Activated naive CD4-positive, alpha-beta T cell treated with anti-CD3 and anti-CD28 coated beads, Interleukin-2, amount 10 ng/mL, durations not matched to agents 7 days and 5 days (primary cell): ENCODE data around the gene PDLIM5.

ENCODE experiments used
- CTCF ChIA-PET: fragments of 350-600 bp; sonication (Branson Sonifier 250); formaldehyde crosslinking; loops from one replicate; lab custom pipeline; 2021; ENCODE audit warnings: antibody characterized with exemption; lab: Charles Lee
- DNase-seq: peaks from one replicate; pipeline ENCODE4 v3.0.0-alpha.2; 2020
- H3K27ac Mint-ChIP-seq: one replicate; pipeline ENCODE4 v1.8.0; 2021; ENCODE audit warnings: mild to moderate bottlenecking, moderate library complexity, mixed read lengths
- H3K27me3 Mint-ChIP-seq: one replicate; pipeline ENCODE4 v1.8.0; 2021; ENCODE audit warnings: mild to moderate bottlenecking, mixed read lengths
- H3K36me3 Mint-ChIP-seq: one replicate; pipeline ENCODE4 v1.8.0; 2021; ENCODE audit warnings: mixed read lengths
- H3K4me1 Mint-ChIP-seq: one replicate; pipeline ENCODE4 v1.8.0; 2021; ENCODE audit warnings: mixed read lengths
- H3K4me3 Mint-ChIP-seq: one replicate; pipeline ENCODE4 v1.8.0; 2021; ENCODE audit warnings: mild to moderate bottlenecking, moderate library complexity, mixed read lengths
- H3K9me3 Mint-ChIP-seq: one replicate; pipeline ENCODE4 v1.8.0; 2021; ENCODE audit warnings: mixed read lengths

PDLIM5 gene

DNA sequence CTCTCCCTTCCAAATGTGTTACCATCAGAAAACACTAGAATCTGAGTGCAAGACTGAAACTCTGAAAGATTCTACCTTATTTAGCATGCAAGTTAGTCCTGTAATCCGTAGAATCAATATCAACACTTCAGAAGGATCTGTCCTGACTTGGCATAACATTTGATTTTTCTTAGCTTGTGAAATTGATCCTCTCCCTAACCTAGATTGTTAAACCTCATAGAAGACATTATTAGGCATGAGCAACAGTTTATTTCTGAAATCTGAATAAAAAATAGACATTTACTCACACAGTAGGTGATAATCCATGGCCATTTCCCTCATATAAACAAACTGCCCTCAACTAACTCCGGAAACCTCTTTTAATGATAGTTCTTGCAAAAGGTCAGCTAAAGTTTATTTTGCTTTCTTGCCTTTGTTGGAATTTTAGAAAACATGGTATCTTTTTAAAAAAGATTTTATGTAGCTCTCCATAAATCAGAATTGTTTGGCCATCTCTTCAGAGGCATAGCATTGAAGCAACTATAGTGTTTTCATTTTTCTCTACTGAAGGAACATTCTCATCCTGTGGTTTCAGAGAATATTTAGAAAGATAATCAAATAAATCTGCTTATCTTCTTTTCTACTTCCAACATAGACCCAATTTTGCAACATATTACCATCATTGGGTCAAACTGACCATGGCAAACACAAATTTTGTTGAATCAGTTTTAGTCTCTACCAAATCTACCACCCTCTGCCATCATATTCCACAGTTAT, 38.5 kb upstream of the PDLIM5 start:
- no peaks in the 10 kb centered on the region for H3K4me1 Mint-ChIP-seq
- no peak overlapping the region for H3K4me3 Mint-ChIP-seq
- no peak overlapping the region for H3K27ac Mint-ChIP-seq
- H3K36me3 Mint-ChIP-seq = no peaks in the 10 kb centered on the region
- H3K27me3 Mint-ChIP-seq = peaks cover 13% of the 10 kb centered on the region
- CTCF ChIA-PET = no interaction called here
- no peak for DNase-seq
- H3K9me3 Mint-ChIP-seq = no peaks in the 10 kb centered on the region

DNA sequence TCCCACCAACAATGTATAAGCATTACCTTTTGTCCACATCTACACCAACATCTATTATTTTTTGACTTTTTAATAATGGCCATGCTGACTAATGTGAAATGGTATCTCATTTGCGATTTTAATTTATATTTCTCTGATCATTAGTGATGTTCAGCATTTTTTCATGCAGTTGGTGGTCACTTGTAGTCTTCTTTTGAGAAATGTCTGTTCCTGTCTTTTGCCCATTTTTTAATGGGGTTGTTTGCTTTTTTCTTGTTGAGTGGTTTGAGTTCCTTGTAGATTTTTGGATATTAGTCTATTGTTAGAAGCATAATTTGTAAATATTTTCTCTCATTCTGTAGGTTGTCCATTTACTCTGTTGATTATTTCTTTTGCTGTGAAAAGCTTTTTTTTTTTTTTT, 36.8 kb upstream of the PDLIM5 start:
- DNase-seq = no peak
- Mint-ChIP-seq H3K36me3 (no peaks in the 10 kb centered on the region), H3K27me3 (peaks cover 13% of the 10 kb centered on the region), H3K4me1 (no peaks in the 10 kb centered on the region), H3K4me3 (no peak overlapping the region), H3K9me3 (no peaks in the 10 kb centered on the region), H3K27ac (no peak overlapping the region)
- CTCF ChIA-PET = no interaction called here

DNA sequence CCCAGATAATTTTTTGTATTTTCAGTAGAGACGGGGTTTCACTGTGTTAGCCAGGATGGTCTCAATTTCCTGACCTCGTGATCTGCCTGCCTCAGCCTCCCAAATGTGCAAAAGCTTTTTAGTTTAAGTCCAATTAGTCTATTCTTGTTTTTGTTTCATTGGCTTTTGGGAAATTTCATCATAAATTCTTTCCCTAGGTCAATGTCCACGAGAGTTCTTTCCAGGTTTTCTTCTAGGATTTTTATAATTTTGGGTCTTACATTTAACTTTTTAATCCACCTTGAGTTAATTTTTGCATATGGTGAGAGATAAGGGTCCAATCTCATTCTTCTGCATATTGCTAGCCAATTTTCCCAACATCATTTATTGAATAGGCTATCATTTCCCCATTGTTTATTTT, 36.3 kb upstream of the PDLIM5 start:
- CTCF ChIA-PET = no interaction called here
- Mint-ChIP-seq H3K27ac (no peak overlapping the region), H3K27me3 (peaks cover 13% of the 10 kb centered on the region), H3K4me3 (no peak overlapping the region), H3K36me3 (no peaks in the 10 kb centered on the region), H3K4me1 (no peaks in the 10 kb centered on the region), H3K9me3 (no peaks in the 10 kb centered on the region)
- DNase-seq = no peak

DNA sequence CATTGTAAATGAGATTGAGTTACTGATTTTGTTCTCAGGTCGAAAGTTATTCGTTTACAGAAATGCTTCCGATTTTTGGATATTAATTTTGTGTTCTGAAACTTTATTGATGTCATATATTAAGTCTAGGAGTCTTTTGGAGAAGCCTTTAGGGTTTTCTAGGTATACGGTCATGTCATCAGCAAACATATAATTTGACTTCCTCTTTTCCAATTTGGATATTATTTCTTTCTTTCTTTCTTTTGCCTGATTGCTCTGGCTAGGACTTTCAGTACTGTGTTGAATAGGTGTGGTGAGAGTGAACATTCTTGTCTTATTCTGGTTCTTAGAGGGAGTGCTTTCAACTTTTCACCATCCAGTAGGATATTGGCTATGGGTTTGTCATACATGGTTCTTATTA, 35.4 kb upstream of the PDLIM5 start:
- Mint-ChIP-seq H3K27me3 (peaks cover 8% of the 10 kb centered on the region), H3K4me3 (no peak overlapping the region), H3K4me1 (no peaks in the 10 kb centered on the region), H3K9me3 (no peaks in the 10 kb centered on the region), H3K36me3 (no peaks in the 10 kb centered on the region), H3K27ac (no peak overlapping the region)
- CTCF ChIA-PET = no interaction called here
- no peak for DNase-seq

DNA sequence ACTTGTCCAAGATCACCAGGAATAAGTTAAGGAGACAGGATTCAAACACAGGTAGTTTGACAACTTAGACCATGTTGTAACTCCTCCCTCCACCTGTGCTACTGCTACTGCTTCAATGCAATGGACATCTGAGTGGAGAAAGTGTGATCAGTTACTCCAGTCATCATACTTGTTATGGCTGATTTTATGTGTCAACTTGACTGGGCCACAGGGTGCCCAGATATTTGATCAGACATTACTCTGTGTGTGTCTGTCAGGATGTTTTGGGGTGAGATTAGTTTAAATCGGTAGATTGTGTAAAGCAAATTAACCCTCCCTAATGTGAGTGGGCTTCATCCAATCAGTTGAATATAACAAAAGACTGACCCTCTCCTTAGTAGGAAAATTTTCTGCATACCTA, 34.8 kb upstream of the PDLIM5 start:
- Mint-ChIP-seq H3K36me3 (no peaks in the 10 kb centered on the region), H3K27ac (no peak overlapping the region), H3K4me1 (no peaks in the 10 kb centered on the region), H3K4me3 (no peak overlapping the region), H3K9me3 (no peaks in the 10 kb centered on the region), H3K27me3 (peaks cover 8% of the 10 kb centered on the region)
- CTCF ChIA-PET = no interaction called here
- no peak for DNase-seq

DNA sequence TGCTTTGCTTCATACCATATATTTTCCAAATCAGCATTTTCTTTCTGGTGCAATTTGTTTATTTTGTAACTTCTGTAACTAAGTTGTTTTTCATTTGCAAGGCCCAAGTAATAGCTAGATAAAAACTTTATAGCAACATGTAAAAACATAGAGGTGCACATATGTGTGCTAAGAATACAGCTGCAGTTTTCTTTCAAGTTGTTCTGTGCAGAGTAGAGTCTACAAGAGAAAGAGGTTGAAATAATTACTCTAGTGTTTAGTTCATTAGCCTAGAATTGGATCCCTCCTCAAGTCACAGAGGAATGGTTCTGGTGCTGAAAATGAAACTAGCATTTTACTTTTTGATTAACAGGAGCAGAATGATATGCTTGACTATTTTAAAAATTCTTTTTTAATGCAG, 32.2 kb upstream of the PDLIM5 start:
- no peak for DNase-seq
- Mint-ChIP-seq H3K36me3 (no peaks in the 10 kb centered on the region), H3K27ac (no peak overlapping the region), H3K9me3 (no peaks in the 10 kb centered on the region), H3K27me3 (peaks cover 13% of the 10 kb centered on the region), H3K4me1 (no peaks in the 10 kb centered on the region), H3K4me3 (no peak overlapping the region)
- CTCF ChIA-PET = interaction anchor here (1.1 kb wide), 1 partner anchor 12 kb away, joined by 4 read pairs; no protein-coding TSS in a partner anchor

DNA sequence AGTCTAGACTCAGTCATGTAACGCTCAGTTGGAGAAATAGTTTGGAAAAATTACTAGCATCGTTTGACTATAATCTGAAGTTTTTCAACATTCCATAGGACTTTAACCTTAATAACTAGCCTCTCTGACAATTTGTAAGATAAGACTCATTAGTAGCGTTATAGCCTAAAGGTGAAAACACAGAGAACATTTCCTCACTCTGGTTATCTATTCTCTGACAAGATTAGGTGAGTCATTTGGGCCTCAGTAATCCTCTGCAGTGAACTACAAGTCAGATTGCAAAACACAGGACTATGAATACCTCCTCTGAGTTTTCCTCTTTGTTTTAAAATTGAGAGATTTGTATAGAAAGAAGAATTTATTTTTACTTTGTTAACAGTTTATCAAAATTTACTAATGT, 31.8 kb upstream of the PDLIM5 start:
- peaks cover 12% of the 10 kb centered on the region for H3K27me3 Mint-ChIP-seq

DNA sequence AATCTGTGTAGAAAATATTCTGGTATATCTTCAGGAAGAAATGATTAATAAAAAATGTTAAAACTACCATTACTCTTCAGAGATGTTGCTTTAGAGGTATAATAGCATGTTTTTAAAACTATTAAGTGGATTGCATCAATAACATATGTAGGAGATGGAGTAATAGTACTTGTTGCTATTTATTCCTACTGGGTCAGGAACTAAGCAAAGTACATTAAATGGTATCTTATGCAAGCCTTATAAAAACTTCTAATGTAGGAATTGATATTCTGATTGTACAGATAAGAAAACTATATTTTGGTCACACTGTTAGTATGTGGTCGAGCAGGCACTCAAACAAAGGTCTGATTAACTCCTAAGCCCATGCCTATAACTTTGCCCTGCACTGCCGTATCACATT, 31.4 kb upstream of the PDLIM5 start:
- Mint-ChIP-seq H3K36me3 (no peaks in the 10 kb centered on the region), H3K4me1 (no peaks in the 10 kb centered on the region)

More for the DNA sequence above, 31.8 kb upstream of the PDLIM5 start:
- CTCF ChIA-PET = no interaction called here
- H3K4me1 Mint-ChIP-seq = no peaks in the 10 kb centered on the region
- no peaks in the 10 kb centered on the region for H3K9me3 Mint-ChIP-seq
- DNase-seq = no peak
- H3K36me3 Mint-ChIP-seq = no peaks in the 10 kb centered on the region
- no peak overlapping the region for H3K27ac Mint-ChIP-seq
- H3K4me3 Mint-ChIP-seq = no peak overlapping the region

DNA sequence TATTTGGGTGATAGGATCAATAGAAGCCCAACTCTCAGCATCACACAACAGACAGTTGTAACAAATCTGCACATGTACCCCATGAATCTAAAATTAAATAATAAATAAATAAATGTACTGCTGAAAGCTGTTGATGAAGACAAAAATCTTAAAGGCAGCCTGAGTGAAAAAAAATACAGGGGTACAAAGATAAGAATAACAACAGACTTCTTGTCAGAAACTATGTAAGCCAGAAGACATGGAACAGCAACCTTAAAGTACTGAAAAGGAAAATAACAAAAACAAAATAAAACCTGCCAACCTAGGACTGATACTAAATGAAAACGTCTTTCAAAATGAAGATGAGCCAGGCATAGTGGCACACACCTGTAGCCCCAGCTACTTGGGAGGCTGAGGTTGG, 25.0 kb upstream of the PDLIM5 start:
- DNase-seq = no peak
- Mint-ChIP-seq H3K4me3 (no peak overlapping the region), H3K27ac (no peak overlapping the region), H3K27me3 (peaks cover 9% of the 10 kb centered on the region), H3K4me1 (no peaks in the 10 kb centered on the region), H3K9me3 (peaks cover 8% of the 10 kb centered on the region), H3K36me3 (no peaks in the 10 kb centered on the region)
- CTCF ChIA-PET = no interaction called here

More for the DNA sequence above, 31.4 kb upstream of the PDLIM5 start:
- H3K27me3 Mint-ChIP-seq = peaks cover 9% of the 10 kb centered on the region
- H3K9me3 Mint-ChIP-seq = peaks cover under 1% of the 10 kb centered on the region
- no peak overlapping the region for H3K4me3 Mint-ChIP-seq
- no peak overlapping the region for H3K27ac Mint-ChIP-seq
- CTCF ChIA-PET = no interaction called here
- no peak for DNase-seq

DNA sequence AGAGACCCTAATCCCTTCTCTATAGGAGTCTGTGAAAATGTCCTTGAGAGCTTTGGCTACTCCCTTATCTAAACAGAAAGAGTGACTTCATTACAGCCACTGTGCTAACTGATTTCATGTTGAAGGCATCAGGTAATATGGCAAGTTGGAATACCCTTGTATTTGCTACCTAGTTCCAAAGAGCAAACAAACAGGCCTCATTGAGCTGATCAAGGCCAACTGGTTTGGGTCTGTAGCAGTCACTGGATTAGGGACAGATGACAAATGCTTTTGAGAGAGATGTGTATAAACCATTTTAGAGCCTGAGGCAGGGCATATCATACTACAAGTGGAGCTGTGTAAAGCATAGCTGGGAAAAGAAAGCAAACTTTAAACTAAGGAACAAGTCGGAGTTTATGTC, 22.9 kb upstream of the PDLIM5 start:
- Mint-ChIP-seq H3K27me3 (peaks cover 3% of the 10 kb centered on the region), H3K27ac (no peak overlapping the region), H3K4me1 (no peaks in the 10 kb centered on the region), H3K36me3 (no peaks in the 10 kb centered on the region), H3K9me3 (peaks cover 8% of the 10 kb centered on the region), H3K4me3 (no peak overlapping the region)
- no peak for DNase-seq
- CTCF ChIA-PET = interaction anchor here (1.2 kb wide), 1 partner anchor 20 kb away, joined by 6 read pairs; no protein-coding TSS in a partner anchor

DNA sequence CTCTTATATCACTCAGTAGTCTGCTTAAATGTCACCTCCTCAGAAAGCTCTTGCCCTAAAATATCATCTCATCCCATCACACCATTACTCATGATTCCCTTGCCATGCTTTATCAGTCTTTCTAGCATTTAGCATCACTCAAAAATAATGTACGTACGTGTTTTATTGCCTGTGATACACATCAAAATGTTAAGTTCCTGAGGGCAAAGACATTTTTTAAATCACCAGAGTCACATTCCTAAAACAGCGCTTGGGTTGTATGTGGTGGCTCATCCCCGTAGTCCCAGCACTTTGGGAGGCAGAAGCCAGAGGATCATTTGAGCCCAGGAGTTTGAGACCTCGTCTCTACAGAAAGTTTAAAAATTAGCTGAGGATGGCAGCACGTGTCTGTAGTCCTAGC, 21.3 kb upstream of the PDLIM5 start:
- CTCF ChIA-PET = no interaction called here
- DNase-seq = no peak
- H3K27me3 Mint-ChIP-seq = peaks cover 4% of the 10 kb centered on the region
- H3K9me3 Mint-ChIP-seq = peaks cover 7% of the 10 kb centered on the region
- H3K27ac Mint-ChIP-seq = no peak overlapping the region
- no peaks in the 10 kb centered on the region for H3K36me3 Mint-ChIP-seq
- no peak overlapping the region for H3K4me3 Mint-ChIP-seq
- no peaks in the 10 kb centered on the region for H3K4me1 Mint-ChIP-seq

DNA sequence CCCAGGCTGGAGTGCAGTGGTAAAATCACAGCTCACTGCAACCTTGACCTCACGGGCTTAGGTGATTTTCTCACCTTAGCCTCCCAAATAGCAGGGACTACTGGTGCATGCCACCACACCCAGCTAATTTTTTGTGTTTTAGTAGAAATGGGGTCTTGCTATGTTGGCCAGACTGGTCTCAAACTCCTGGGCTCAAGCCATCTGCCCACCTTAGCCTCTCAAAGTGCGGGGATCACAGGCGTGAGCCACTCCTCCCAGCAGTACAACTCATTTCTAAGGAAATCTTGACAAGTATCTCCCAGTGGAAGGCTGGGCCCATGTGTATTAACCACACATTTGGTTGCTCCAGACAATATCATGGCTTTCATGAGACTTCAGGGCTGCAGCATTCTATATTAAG, 20.4 kb upstream of the PDLIM5 start:
- CTCF ChIA-PET = interaction anchor here (0.8 kb wide), 1 partner anchor 24 kb away, joined by 3 read pairs; no protein-coding TSS in a partner anchor
- no peaks in the 10 kb centered on the region for H3K36me3 Mint-ChIP-seq

DNA sequence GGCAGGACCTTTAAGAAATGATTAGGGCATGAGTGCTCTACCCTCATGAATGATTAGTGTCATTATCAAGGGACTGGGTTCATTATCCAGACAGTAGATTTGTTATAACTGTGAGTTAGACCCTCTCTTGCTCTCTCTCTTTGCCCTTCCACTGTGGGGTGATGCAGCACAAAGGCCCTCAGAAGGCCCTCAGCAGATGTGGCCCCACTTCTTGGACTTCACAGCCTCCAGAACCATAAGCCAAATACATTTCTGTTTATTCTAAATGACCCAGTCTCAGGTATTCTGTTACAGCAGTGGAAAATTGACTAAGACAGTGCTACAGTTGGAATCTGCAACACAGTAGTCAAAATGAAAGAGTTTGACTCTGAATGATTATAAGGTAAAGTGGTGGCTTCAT, 17.2 kb upstream of the PDLIM5 start:
- Mint-ChIP-seq H3K4me3 (no peak overlapping the region), H3K27ac (no peak overlapping the region), H3K27me3 (peaks cover 8% of the 10 kb centered on the region)

More for the DNA sequence above, 20.4 kb upstream of the PDLIM5 start:
- Mint-ChIP-seq H3K27me3 (peaks cover 4% of the 10 kb centered on the region), H3K4me1 (no peaks in the 10 kb centered on the region), H3K9me3 (peaks cover 2% of the 10 kb centered on the region), H3K4me3 (no peak overlapping the region), H3K27ac (no peak overlapping the region)
- DNase-seq = no peak

DNA sequence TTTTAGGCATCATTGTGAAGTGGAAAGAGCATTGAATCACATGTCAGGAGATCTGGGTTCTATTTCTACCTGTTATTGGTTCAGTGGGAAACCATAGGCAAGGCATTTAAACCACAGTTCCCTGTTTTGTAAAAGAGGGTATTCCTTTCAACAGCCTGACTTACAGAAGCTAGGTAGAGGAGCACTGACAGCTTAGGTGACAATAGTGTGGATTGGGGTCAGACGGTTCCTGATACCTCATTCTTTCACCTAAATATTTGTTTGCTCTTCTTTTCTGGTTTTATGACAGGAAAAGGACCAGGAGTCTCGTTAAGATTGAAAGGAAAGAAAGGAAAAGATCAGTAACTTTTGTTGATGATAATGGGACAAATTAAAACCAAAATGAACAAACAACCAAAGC, 15.9 kb upstream of the PDLIM5 start:
- CTCF ChIA-PET = no interaction called here
- Mint-ChIP-seq H3K4me3 (no peak overlapping the region), H3K27me3 (peaks cover 8% of the 10 kb centered on the region), H3K36me3 (no peaks in the 10 kb centered on the region), H3K9me3 (no peaks in the 10 kb centered on the region), H3K27ac (no peak overlapping the region), H3K4me1 (peaks cover 4% of the 10 kb centered on the region)
- no peak for DNase-seq

More for the DNA sequence above, 17.2 kb upstream of the PDLIM5 start:
- CTCF ChIA-PET = no interaction called here
- H3K9me3 Mint-ChIP-seq = no peaks in the 10 kb centered on the region
- peaks cover 2% of the 10 kb centered on the region for H3K4me1 Mint-ChIP-seq
- DNase-seq = no peak
- no peaks in the 10 kb centered on the region for H3K36me3 Mint-ChIP-seq

DNA sequence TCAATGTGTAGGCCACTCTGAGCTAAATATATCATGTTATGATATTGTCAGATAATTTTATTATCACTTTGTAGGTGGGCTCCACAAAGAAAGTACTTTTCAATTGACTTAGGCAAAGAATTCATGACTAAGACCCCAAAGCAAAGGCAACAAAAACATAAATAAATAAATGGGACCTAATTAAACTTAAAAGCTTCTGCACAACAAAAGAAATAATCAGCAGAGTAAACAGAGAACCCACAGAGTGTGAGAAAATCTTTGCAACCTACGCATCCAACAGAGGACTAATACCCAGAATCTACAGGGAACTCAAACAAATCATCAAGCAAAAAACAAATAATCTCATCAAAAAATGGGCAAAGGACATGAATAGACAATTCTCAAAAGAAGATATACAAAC, 15.2 kb upstream of the PDLIM5 start:
- Mint-ChIP-seq H3K27ac (no peak overlapping the region), H3K27me3 (peaks cover 8% of the 10 kb centered on the region), H3K4me1 (peaks cover 4% of the 10 kb centered on the region), H3K4me3 (no peak overlapping the region), H3K9me3 (no peaks in the 10 kb centered on the region), H3K36me3 (no peaks in the 10 kb centered on the region)
- DNase-seq = no peak
- CTCF ChIA-PET = no interaction called here
